Peyer's patch (tissue), 4 donors: Measurements from ENCODE around the gene PSRC1. TPM values are rescaled to one million over a fixed set of nuclear protein-coding genes. Genes with fewer than 3 reads are reported as not detected.

Experiments
- DNase-seq, 3 donors: peaks; one replicate each; pipeline ENCODE4 v3.0.0-alpha.2; 2017 to 2019
- H3K27ac ChIP-seq, 4 donors: fragments of 200-600 bp; sonication (generic); one replicate each; pipeline ENCODE4 v1.5.1; 2016 to 2019
- H3K27me3 ChIP-seq, 2 donors: fragments of 200-600 bp; sonication (generic); one replicate each; pipeline ENCODE4 v1.5.1; 2019
- H3K36me3 ChIP-seq, 3 donors: fragments of 200-600 bp; sonication (generic); one replicate each; pipeline ENCODE4 v1.5.1; 2016 to 2019
- H3K4me1 ChIP-seq, 4 donors: fragments of 200-600 bp; sonication (generic); one replicate each; pipeline ENCODE4 v1.5.1; 2016 to 2019
- H3K4me3 ChIP-seq, 4 donors: fragments of 200-600 bp; sonication (generic); 1 replicate in 3 of 4; 2 replicates in 1 of 4; pipeline ENCODE4 v1.5.1; 2016 to 2019; ENCODE audit warnings: mild to moderate bottlenecking in 1 of 4
- H3K9me3 ChIP-seq, 4 donors: fragments of 200-600 bp; sonication (generic); one replicate each; pipeline ENCODE4 v1.5.1; 2016 to 2019; ENCODE audit warnings: mild to moderate bottlenecking in 1 of 4
- POLR2A ChIP-seq, 2 donors: fragments of 450-650 bp; IDR thresholded peaks; one replicate each; pipeline ENCODE4 v1.5.1; 2017; ENCODE audit warnings: antibody characterized with exemption in 2 of 2, mild to moderate bottlenecking in 2 of 2, moderate library complexity in 2 of 2
- total RNA-seq, 4 donors: library from RNA; depleted of rRNA; stranded (reverse); fragments of >200 nt; gene quantifications; one replicate each; pipeline ENCODE4 v1.1.0, GENCODE V29; 2016
- TF ChIP-seq, protein P1 (sequence below), 6 experiments: fragments of 450-650 bp in 4 of 6; fragments of 200-600 bp in 2 of 6; sonication (generic) in 1 of 6; IDR thresholded peaks; one replicate each; pipeline ENCODE4 v1.5.1; 2017 to 2019; ENCODE audit warnings: antibody characterized with exemption in 6 of 6, mild to moderate bottlenecking in 3 of 6, moderate library complexity in 1 of 6

The PSRC1 gene
- total RNA-seq, 4 donors from 2014 or later: 3.5 to 8.3 (median 4.5) TPM

DNA sequence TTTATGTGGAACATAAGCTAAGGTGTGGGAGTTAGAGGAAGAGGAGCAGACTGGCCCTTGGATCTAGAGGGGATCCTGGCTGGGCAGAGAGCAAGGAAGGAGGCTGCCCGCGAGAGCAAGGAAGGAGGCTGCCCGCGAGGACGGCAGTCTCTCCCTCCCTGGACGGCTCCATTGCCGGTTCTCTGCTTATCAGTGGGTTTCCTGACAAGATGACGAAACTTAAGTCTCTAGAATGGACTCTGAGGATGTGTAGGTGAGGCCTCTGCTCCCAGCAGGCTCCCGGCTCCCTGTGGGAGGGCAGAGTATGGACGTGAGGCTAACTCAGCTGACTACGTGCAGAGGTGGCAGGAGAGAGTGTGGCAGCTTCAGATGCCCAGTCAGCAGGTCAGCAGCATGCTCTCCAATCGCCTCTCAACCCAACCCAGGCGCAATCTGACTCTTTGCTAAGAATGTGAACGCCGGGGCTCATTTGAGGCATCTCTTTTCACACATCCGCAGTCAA is 17.8 kb upstream of the PSRC1 start:
- no peaks in the 10 kb centered on the region for H3K36me3 ChIP-seq
- TF ChIP-seq POLR2A (IDR thresholded peaks at IDR 0.05): no peak
- TF ChIP-seq, protein P1, sequence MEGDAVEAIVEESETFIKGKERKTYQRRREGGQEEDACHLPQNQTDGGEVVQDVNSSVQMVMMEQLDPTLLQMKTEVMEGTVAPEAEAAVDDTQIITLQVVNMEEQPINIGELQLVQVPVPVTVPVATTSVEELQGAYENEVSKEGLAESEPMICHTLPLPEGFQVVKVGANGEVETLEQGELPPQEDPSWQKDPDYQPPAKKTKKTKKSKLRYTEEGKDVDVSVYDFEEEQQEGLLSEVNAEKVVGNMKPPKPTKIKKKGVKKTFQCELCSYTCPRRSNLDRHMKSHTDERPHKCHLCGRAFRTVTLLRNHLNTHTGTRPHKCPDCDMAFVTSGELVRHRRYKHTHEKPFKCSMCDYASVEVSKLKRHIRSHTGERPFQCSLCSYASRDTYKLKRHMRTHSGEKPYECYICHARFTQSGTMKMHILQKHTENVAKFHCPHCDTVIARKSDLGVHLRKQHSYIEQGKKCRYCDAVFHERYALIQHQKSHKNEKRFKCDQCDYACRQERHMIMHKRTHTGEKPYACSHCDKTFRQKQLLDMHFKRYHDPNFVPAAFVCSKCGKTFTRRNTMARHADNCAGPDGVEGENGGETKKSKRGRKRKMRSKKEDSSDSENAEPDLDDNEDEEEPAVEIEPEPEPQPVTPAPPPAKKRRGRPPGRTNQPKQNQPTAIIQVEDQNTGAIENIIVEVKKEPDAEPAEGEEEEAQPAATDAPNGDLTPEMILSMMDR (IDR thresholded peaks at IDR 0.05): no peak
- DNase-seq: no peak
- H3K27me3 ChIP-seq: no peaks in the 10 kb centered on the region
- no peak overlapping the region for H3K4me3 ChIP-seq
- H3K9me3 ChIP-seq: no peaks in the 10 kb centered on the region
- no peak overlapping the region for H3K27ac ChIP-seq
- peaks cover 0 to 8% (median 0%) of the 10 kb centered on the region in 4 donors for H3K4me1 ChIP-seq

- H3K36me3 ChIP-seq: no peaks in the 10 kb centered on the region
- no peaks in the 10 kb centered on the region for H3K9me3 ChIP-seq
- H3K27me3 ChIP-seq: no peaks in the 10 kb centered on the region
- no peak for DNase-seq
- peak overlapping the region in 2 of 4 donors; percentile 21 to 45 for H3K27ac ChIP-seq
- H3K4me1 ChIP-seq: peaks cover 0 to 8% (median 0%) of the 10 kb centered on the region in 4 donors
- no peak overlapping the region for H3K4me3 ChIP-seq
- no peak for TF ChIP-seq POLR2A (IDR thresholded peaks at IDR 0.05)
- TF ChIP-seq, protein P1 (IDR thresholded peaks at IDR 0.05): no peak
Measured at GRCh38 chr1:109299558-109300343, 16.8 kb upstream of the PSRC1 start.

DNA sequence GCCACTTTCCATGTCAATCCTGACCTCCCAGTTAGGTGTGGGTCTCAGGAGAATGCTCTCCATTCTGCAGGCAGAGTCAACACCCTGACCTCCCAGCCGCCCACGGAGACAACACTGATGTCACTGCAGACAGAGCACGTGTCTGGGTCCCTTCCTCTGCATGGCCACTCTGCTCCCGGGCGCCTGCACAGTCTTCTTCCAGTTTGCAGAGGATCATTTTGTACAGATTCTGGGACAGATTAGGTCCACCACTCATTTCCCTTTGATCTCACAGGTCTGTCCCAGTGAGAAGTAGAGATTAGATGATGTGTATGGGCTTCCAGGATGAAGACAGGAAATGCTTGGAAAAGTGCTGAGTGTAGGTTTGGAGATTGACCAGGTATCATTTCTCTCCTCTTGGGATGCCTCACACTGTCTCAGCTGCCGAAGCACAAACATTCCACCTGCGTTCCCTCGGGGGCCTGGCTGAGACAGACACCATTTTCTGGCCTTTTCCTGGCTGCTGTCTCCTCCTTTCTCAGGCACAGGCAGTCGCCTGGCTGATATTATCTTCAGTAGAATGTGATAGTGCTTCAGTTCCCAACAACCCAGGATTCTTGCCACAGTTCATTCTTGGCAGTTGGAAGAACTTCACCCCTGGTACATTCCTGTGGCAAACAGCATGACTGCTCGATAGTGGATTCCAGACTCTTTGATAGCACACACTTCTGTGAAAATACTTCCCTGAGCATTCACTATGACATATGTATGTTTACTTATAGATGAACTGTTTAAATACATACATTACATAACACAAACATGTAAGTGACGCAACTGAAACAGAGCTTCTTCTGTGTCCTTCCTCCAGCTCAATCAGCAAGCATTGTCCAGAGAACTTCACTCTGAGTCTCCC is 16.0 kb upstream of the PSRC1 start:
- Histone ChIP-seq H3K4me1 (peaks cover 0 to 8% (median 0%) of the 10 kb centered on the region in 4 donors), H3K9me3 (no peaks in the 10 kb centered on the region), H3K27ac (peak overlapping the region in 2 of 4 donors; percentile 21 to 45), H3K27me3 (no peaks in the 10 kb centered on the region), H3K36me3 (no peaks in the 10 kb centered on the region), H3K4me3 (no peak overlapping the region)
- no peak for DNase-seq
- no peak for TF ChIP-seq POLR2A (IDR thresholded peaks at IDR 0.05)
- TF ChIP-seq, protein P1 (IDR thresholded peaks at IDR 0.05): no peak

- peaks cover 0 to 8% (median 0%) of the 10 kb centered on the region in 4 donors for H3K4me1 ChIP-seq
- H3K9me3 ChIP-seq: no peaks in the 10 kb centered on the region
- TF ChIP-seq, protein P1 (IDR thresholded peaks at IDR 0.05): no peak
- no peak for TF ChIP-seq POLR2A (IDR thresholded peaks at IDR 0.05)
- no peaks in the 10 kb centered on the region for H3K36me3 ChIP-seq
- no peak for DNase-seq
- H3K27ac ChIP-seq: no peak overlapping the region
- no peak overlapping the region for H3K4me3 ChIP-seq
- no peaks in the 10 kb centered on the region for H3K27me3 ChIP-seq
Measured at GRCh38 chr1:109296782-109297181, 13.8 kb upstream of the PSRC1 start.

- Histone ChIP-seq H3K4me3 (no peak overlapping the region), H3K36me3 (no peaks in the 10 kb centered on the region), H3K27me3 (no peaks in the 10 kb centered on the region), H3K9me3 (no peaks in the 10 kb centered on the region), H3K4me1 (peaks cover 0 to 8% (median 0%) of the 10 kb centered on the region in 4 donors), H3K27ac (no peak overlapping the region)
- TF ChIP-seq POLR2A (IDR thresholded peaks at IDR 0.05): no peak
- TF ChIP-seq, protein P1 (IDR thresholded peaks at IDR 0.05): no peak
- DNase-seq: no peak
Measured at GRCh38 chr1:109295712-109296415, 12.9 kb upstream of the PSRC1 start.
